WTC11 (cell line): ENCODE measurements around the gene ILKAP.

Experiments
- CTCF ChIP-seq: fragments of 200-600 bp; IDR thresholded peaks from 2 replicates; pipeline ENCODE4 v1.8.0; 2022; ENCODE audit warnings: antibody characterized with exemption
- ETV6 ChIP-seq: sonication (generic); formaldehyde crosslinking; IDR thresholded peaks from 2 replicates; pipeline ENCODE4 v1.8.1; 2022; ENCODE audit warnings: mild to moderate bottlenecking, missing genetic modification reagents
- NR3C1 ChIP-seq: sonication (generic); formaldehyde crosslinking; conservative IDR thresholded peaks from 2 replicates; pipeline ENCODE4 v1.8.1; 2023; ENCODE audit warnings: low read depth, mild to moderate bottlenecking, missing genetic modification reagents
- TF ChIP-seq, protein P1 (sequence below): sonication (generic); formaldehyde crosslinking; IDR thresholded peaks from 2 replicates; pipeline ENCODE4 v1.8.1; 2023; ENCODE audit warnings: mild to moderate bottlenecking, missing genetic modification reagents, moderate library complexity

DNA sequence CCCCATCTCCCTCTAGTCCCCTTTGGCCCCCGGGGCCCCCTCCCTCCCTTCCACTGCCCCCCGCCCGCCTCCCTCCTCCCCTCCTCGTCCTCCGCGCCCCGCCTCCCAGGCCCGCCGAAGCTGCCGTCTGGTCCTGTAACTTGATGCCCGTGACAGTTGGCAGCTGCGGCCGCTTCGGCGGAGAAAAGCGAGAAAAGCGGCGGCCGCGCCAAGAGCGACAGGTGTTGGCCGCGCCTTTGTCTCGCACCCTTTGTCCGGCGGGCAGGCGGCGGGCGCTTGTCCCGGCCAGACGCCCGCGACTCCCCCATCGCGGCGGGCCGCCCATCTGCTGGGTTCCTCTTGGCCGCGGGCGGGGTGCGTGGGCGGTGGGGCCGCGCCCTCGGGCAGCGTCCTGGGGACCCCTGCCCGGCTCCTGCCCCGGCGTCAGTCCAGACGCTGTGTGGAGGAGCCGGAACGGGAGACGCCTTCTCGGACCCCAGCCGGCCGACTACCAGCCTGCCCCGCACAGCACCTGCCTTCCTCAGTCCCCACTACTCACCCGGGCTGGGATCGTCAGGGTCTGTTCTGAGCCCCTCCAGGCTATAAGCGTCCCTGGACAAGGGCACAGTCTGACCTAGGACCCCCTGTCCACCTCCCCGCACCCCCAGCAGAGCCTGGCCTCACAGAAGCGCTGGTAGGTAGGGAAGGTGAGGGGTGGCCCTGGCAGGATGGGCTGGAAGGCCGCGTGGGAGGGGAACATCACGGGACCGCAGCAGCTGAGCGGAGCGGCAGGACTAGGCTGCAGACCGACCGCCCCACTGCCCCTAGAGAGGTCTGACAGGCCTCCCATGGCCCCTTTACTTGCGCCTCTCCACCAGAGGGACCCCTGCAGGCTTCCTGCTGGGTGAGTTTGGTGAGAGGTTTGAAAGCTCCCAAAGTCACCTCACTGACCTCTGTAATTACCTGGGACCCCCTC is 37.5 kb upstream of the ILKAP start:
- no peak for TF ChIP-seq NR3C1 (CRISPR knock-in tag)
- TF ChIP-seq CTCF, result no peak
- TF ChIP-seq, protein P1, sequence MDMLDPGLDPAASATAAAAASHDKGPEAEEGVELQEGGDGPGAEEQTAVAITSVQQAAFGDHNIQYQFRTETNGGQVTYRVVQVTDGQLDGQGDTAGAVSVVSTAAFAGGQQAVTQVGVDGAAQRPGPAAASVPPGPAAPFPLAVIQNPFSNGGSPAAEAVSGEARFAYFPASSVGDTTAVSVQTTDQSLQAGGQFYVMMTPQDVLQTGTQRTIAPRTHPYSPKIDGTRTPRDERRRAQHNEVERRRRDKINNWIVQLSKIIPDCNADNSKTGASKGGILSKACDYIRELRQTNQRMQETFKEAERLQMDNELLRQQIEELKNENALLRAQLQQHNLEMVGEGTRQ (CRISPR knock-in tag), result peak; percentile 15; the same call in 1 of the 2 replicates
- TF ChIP-seq ETV6, result no peak
